Activated CD4-positive, alpha-beta T cell treated with anti-CD3 and anti-CD28 coated beads, Interleukin-2, amount 50 U/mL, for 48 hours (primary cell): ENCODE results near the gene MFRP.

Source experiments
- DNase-seq, 2 experiments: peaks; one replicate each; pipeline ENCODE4 v3.0.0-alpha.2; 2020

Gene MFRP

GRCh38 chr11:119356349-119357031 is 10.0 kb upstream of the MFRP start:
- peak; percentile 77 to 84 for DNase-seq

- DNase-seq = no peak
Observed at GRCh38 chr11:119355091-119355843, 8.8 kb upstream of the MFRP start.

GRCh38 chr11:119352857-119353260 is 6.4 kb upstream of the MFRP start:
- no peak for DNase-seq

- DNase-seq = no peak
Observed at GRCh38 chr11:119351232-119351631, 4.7 kb upstream of the MFRP start.

GRCh38 chr11:119350302-119350701 is 3.8 kb upstream of the MFRP start:
- DNase-seq = no peak

GRCh38 chr11:119347940-119348605 is 1.6 kb upstream of the MFRP start:
- no peak for DNase-seq

- no peak for DNase-seq
Observed at GRCh38 chr11:119347242-119347641, 737 bp upstream of the MFRP start.

GRCh38 chr11:119345685-119346084 is 820 bp downstream of the MFRP start:
- no peak for DNase-seq

- no peak for DNase-seq
Observed at GRCh38 chr11:119344291-119345010, 2.1 kb downstream of the MFRP start.

- no peak for DNase-seq
Observed at GRCh38 chr11:119343726-119344125, 2.8 kb downstream of the MFRP start.

- DNase-seq = no peak
Observed at GRCh38 chr11:119342362-119343130, 4.0 kb downstream of the MFRP start.

GRCh38 chr11:119342023-119342300 is 4.5 kb downstream of the MFRP start:
- DNase-seq = no peak

GRCh38 chr11:119341222-119342022 is 5.1 kb downstream of the MFRP start:
- DNase-seq = no peak

- no peak for DNase-seq
Observed at GRCh38 chr11:119340335-119341221, 5.9 kb downstream of the MFRP start, which contains the start of gene C1QTNF5. Gene C1QTNF5, minus strand, starts transcription at chr11:119340883. Its CDS starts 486 bp downstream, at chr11:119340397.

GRCh38 chr11:119339589-119340334 is 6.7 kb downstream of the MFRP start:
- peak in 1 of 2 experiments; percentile 55 for DNase-seq

- no peak for DNase-seq
Observed at GRCh38 chr11:119338965-119339588, 7.4 kb downstream of the MFRP start.

- DNase-seq = peak; percentile 70 to 79
Observed at GRCh38 chr11:119338318-119338890, 8.1 kb downstream of the MFRP start.

- DNase-seq = no peak
Observed at GRCh38 chr11:119337581-119338317, 8.8 kb downstream of the MFRP start.
